Measurements from ENCODE around the gene CHN1.
A peak's percentile ranks its signal among the peaks of the same experiment; 100 is the strongest.

CHN1 gene

DNA sequence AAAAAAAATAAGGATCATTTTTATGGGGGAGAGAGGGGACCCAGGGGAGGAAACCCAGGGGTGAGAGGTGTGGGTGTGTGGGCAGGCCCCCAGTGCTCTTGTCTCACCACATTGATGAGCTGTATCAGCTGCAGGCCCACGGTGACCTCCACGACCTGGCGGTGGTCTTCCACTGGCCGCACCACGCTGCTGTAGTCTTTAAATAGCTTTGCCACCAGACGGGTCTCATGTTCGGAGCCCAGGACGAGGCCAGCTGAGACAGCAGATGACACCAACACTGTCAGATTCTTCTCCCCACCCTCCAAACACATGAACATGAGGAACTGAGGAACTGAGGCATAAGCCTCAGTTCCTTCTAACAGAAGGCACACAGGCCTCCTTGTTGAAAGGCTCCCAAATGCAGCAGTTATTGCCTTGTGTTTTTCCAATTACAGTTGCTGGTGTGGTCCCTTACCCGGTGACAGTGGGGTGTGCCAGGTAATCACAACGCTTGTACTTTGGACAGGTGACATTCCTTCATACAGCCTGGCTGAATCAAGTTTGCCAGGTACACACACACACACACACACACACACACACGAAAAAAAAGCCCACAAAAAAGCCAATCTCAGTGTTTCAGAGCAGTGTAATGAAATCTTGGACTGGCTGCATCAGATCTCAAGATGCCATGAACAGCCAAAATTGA is 245.7 kb downstream of the CHN1 start:
- no peak for DNase-seq

DNA sequence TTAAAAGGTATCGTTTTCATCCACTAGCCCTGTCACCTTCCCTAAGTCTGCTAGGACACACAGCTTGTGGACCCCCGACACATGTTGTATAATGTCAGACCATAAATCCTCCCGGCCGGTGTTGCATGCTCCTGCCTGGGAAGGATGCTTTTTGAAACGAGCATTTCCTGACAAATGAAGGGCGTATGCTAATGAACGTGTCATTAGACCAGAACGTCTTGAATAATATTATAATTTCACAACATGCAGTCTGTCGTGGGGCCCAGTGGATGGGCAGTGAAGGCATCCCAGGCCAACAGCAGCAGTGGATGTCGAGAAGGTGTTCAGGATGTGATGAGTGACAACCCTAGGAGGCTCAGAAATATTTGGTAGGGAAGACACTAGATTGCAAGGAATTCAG is 248.4 kb downstream of the CHN1 start:
- DNase-seq, result no peak

DNA sequence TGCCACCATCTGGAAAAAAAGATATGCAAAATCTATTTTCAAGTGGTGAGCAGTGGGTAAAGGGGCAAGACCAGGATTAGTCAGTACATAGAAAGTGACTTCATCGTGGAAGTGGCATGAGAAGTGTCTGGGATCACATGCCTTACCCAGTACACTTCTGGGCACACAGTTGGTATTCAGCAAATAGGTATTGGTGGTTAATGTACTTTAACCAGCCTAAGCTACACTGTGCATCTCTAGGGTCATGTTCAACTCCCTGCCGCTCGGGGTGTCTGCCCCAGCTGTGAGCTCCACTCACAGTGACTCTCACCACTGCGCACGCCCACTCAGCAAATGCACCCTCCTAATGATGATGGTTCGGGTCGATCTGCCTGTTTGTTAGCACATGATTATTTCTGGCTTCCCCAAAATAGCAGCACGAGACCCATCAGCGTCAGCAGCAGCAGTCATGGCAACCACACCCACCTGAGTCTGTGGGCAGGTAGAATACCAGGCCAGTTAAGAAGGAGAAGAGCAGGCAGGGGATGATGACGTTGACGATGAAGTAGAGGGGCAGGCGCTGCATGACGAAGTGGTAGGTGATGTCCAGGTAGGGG is 252.0 kb downstream of the CHN1 start:
- no peak for DNase-seq

DNA sequence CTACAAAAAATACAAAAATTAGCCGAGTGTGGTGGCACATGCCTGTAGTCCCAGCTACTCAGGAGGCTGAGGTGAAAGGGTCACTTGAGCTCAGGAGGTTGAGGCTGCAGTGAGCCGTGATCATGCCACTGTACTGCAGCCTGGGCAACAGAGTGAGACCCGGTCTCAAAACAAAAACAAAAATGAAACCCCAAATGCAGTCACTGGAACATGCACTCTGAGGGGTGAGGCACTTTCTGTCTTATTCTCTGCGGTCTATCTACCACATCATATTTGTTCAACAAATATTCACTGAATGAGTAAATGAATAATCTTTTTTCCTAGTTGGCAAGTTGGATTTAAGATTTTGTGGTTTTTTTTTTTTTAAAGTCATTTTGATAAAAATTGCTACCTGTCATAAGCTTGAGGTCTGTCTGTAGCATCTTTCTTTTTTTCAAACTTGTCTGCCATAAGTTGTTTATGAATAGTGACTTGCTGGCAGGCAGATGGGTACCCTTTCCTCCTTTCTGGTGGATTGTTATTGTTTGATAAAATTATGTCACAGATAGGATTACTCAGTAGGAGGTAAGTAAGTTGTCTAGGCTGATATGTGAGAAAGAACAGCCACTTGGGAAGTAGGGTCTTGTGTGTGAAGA is 252.7 kb downstream of the CHN1 start:
- DNase-seq, result no peak

DNA sequence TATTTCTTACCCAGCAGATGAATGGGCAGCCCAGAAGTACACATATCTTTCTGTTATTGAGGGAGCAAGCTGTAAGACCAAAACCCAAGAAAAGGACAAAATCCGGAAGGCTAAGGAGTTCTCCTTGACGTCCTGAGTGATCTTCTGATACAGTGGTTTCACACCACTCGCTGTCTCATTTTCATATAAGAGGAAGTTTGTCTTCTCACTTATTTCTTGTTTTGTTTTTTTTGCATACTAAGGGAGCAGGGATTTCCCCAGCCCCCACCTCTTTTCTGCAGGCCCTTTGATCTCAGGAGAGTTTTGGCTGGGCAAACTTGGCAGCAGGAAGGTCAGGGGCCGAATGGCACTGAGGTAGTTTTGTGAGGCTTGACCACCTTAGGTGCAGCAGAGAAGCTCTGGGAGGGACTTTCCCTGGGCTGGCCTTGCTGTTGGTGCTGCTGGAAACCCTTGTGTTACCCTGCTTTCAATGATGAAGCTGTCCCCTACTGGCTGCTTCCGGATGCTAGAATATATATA is 254.2 kb downstream of the CHN1 start:
- peak; percentile 19 for DNase-seq

DNA sequence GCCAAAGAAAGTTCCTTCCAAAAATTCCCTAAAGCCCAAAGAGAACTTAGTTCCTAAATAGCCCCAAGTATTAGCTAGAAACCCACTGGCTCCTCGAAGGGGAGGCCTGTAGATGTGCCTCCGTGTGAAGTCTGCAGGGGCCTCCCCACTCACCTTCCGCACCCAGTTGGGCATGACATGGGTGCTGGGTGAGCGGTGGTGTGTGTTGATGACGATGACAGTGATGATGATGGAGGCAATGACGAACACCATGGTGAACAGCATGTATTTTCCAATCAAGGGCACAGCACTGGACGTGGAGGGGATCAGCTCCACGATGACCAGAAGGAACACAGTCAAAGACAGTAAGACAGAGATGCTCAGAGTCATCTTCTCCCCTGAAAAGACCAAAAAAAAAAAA is 255.4 kb downstream of the CHN1 start:
- no peak for DNase-seq

DNA sequence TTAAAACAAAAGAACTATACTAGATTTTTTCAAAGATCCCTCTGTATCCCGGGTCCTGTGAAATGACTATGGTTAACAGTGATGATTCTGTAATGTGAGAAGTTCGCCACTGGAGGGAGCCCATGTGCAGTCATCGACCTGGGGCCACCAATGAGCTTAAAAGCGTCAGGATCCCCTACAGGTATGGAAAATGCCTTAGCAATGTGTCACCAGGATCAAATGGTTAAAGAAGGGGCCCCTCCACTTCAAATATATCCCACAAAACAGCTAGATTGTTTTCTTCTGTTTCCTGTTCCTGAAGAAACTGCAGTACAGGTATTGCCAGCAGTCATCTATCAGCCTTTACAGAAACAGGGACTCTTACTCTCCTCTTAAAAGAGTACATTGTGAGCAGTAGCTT is 256.2 kb downstream of the CHN1 start:
- DNase-seq, result peak; percentile 70

Data from OCI-M1 (cell line).